NCI-H1105 treated with DMSO at 0.1 percent for 48 hours (cell line): ENCODE measurements around the gene SERPINA5.
"Not testable (repeated sequence)": the region's sequence is repeated elsewhere in the genome, so short reads cannot be mapped to it uniquely, and the experiment has no call there.

Experiments
- DNase-seq: peaks from one replicate; lab custom pipeline; 2025; lab: John Stamatoyannopoulos, UW

SERPINA5 gene

DNA sequence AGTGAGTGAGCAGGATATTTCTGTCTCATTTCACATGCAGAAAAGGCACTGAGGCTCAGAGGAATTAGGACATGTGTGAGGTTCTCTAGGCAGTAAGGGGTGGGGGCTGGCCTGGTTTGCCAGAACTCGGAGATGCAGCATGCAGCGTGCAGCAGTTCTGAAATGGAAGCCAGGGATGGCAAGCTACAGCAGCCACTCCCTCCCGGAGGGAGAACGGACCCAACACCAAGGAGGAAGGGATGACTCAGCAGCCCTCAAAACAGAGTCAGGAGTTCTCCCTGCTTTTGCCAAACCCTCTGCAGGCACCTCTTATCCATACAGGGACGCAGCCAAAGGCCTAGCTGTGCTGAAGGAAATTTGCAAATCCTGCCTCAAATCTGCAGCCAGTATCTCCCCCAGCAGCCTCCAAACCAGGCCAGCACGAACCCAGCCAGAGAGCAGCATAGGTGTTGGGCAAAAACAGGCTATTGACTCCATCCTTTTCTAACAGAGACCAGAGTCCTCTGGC lies 20.7 kb downstream of the SERPINA5 start:
- no peak for DNase-seq

GRCh38 chr14:94602722-94603121 lies 21.5 kb downstream of the SERPINA5 start:
- DNase-seq = no peak

DNA sequence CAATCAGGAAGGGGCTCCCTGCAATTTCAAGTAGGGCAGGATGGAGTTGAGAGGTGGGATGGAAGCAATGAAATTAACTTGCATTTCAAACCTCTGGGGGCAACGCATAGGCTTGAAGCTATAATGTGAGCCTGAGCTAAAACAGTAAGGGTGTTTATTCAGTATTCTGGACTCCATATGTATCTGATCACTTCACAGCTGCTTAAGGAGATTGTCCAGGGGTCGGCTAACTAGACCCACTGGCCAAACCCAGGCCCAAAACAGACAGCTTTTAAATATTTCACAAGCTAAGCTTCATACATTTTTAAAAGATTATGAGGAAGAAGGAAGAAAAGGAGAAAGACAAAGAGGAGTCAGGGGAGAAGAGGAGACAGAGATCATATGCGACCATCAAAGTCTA lies 24.1 kb downstream of the SERPINA5 start:
- DNase-seq = no peak

DNA sequence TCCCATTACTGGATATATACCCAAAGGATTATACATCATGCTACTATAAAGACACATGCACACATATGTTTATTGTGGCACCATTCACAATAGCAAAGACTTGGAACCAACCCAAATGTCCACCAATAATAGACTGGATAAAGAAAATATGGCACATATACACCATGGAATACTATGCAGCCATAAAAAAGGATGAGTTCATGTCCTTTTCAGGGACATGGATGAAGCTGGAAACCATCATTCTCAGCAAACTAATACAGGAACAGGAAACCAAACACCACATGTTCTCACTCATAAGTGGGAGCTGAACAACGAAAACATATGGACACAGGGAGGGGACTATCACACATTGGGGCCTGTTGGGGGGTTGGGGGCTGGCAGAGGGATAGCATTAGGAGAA lies 27.7 kb downstream of the SERPINA5 start:
- DNase-seq = not testable (repeated sequence)

GRCh38 chr14:94611179-94611578 lies 30.0 kb downstream of the SERPINA5 start:
- DNase-seq = no peak

DNA sequence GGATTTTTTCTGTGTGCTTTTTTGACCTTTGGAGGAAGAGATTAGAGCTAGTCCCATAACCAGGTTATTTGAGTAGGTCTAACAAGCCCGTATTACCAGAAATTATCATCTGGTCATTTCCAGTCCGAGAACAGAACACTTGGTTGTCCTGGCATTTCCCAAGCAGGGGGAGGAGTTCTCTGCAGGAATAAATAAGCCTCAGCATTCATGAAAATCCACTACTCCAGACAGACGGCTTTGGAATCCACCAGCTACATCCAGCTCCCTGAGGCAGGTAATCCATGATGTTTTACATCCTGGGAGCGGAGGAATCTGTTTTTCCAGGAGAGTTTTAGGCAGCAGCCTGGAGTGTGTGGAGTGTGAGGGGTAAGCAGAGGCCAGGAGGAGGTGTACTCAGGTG lies 30.9 kb downstream of the SERPINA5 start, which contains the start of gene SERPINA3:
Gene SERPINA3 (plus strand): TSS at position 218 of the 400 bp plus-strand sequence. CDS start 2,051 bp downstream, outside the sequence.
- no peak for DNase-seq

DNA sequence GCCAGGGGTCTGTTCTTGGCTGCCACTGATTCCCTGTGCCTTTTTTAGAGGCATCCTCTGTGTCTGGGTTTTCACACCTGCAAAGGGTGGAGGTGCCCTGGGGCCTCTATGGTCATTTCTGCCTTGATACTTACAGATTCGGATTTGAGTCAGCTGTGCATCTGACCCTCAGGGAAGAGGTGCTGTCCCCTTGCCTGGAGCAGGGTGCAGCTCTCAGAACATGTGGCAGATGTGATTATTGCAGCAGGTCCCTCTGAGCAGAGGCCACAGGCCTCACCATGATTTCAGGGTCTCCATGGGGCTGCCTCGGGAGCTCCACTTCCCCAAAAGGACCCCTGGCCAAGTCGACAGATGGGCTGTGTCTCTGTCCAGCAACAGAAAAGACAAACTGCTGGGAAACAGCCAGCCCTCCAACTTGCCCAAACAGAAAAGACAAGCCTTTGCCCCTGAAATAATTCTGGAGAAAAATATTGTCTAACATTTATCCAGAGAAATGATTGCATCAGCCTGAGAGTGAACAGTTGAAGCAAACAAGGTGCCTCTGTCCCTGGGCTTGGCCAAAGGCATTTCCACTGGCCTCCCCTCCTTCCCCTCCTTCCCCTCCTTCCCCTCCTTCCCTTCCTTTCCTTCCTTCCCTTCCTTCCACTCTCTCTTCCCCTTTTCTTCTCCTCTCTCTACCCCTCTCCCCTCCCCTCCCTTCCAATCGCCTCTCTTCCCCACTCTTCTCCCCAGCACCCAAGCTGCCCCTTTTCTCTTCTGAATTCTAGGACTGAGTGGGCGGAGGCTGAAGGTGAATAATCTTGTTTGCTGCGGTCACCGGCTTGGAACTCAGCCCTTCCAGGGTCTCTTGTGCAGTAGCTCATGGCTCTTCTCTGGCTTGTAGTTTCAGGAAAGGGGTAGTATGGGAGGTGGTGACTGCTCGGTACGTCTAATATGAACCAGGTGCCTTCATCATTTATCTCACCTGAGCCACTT lies 31.6 kb downstream of the SERPINA5 start:
- no peak for DNase-seq

- DNase-seq = no peak
These were observed 32.8 kb downstream of the SERPINA5 start for GRCh38 chr14:94613720-94614644.

DNA sequence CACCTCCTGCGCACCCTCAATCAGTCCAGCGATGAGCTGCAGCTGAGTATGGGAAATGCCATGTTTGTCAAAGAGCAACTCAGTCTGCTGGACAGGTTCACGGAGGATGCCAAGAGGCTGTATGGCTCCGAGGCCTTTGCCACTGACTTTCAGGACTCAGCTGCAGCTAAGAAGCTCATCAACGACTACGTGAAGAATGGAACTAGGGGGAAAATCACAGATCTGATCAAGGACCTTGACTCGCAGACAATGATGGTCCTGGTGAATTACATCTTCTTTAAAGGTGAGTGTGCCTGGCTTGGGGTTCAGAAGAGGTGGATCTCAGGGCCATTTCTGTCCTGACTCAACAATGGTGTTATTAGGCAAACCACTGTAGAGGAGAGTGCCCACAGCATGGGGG lies 33.6 kb downstream of the SERPINA5 start:
- DNase-seq = no peak

GRCh38 chr14:94615254-94615653 lies 34.0 kb downstream of the SERPINA5 start:
- DNase-seq = no peak

GRCh38 chr14:94615823-94616570 lies 34.8 kb downstream of the SERPINA5 start:
- DNase-seq = no peak

- DNase-seq = no peak
These were observed 36.2 kb downstream of the SERPINA5 start for GRCh38 chr14:94617366-94617941.

DNA sequence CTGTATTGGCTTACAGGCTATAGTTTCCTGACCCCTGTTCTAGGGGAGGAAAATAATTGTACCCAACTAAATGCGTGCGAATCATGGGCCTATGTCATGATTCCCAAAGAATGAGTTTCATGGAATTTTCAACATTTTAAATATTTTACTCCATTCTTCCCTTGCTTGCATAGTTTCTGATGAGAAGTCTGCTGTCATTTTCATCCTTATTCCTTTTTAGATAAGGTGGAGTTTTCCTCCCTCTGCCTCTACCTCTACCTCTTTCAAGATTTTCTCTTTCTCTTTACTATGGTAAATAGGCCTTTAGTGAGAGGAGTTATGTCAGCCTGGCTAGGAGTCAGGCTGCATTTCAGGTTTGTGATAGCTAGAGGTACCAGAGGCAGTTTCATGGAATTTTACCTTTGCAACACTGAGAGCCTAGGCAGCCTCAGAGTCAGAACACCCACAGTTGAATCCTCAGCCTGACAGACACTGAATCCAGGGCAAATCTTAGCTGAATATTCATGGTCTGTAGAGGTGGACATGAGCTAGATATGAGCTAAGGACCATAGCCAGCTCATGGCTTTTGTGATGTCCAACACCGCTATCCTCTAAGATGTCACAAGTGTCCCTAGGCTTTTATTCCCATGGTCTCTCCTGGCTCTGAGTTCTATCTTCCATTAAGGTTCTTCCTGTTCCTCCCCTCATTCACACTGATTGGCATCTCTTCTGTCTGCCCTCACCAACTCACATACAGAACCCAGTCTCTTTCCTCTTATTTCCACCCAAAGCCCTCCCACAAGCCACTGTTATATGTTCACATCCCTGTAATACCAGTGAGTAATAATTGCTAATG lies 37.0 kb downstream of the SERPINA5 start:
- peak; percentile 6 for DNase-seq

- no peak for DNase-seq
These were observed 38.1 kb downstream of the SERPINA5 start for GRCh38 chr14:94619297-94619696.

GRCh38 chr14:94620597-94620996 lies 39.4 kb downstream of the SERPINA5 start:
- no peak for DNase-seq

- no peak for DNase-seq
These were observed 40.3 kb downstream of the SERPINA5 start for GRCh38 chr14:94621358-94622134.

GRCh38 chr14:94622653-94623421 lies 41.6 kb downstream of the SERPINA5 start:
- DNase-seq = no peak

- DNase-seq = no peak
These were observed 42.2 kb downstream of the SERPINA5 start for GRCh38 chr14:94623422-94623809.
